ENCODE measurements around the gene PAGE4.

PAGE4 gene

DNA sequence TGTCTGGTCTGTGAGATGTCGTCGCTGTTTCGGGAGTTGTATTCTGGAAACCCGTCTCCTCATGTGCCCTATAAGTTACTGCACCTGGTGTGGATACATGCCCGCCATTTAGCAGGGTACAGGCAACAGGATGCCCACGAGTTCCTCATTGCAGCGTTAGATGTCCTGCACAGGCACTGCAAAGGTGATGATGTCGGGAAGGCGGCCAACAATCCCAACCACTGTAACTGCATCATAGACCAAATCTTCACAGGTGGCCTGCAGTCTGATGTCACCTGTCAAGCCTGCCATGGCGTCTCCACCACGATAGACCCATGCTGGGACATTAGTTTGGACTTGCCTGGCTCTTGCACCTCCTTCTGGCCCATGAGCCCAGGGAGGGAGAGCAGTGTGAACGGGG lies 51.6 kb downstream of the PAGE4 start:
- Mint-ChIP-seq H3K4me3 (peak overlapping the region; percentile 82), H3K36me3 (peaks cover 5% of the 10 kb centered on the region), H3K27me3 (no peaks in the 10 kb centered on the region), H3K4me1 (peaks cover 22% of the 10 kb centered on the region), H3K9me3 (no peaks in the 10 kb centered on the region), H3K27ac (no peak overlapping the region)
- DNase-seq, result no peak
- CTCF ChIA-PET, result interaction anchor here (1.5 to 1.9 kb wide), 2 partner anchors 38 to 41 kb away, joined by 5 read pairs; partner anchors contain the start of gene CLCN5

Data from activated naive CD4-positive, alpha-beta T cell treated with anti-CD3 and anti-CD28 coated beads, Interleukin-2, amount 10 ng/mL, durations not matched to agents 7 days and 5 days (primary cell).